ENCODE measurements around the gene NBL1.

GRCh38 chr1:19617376-19617775, 26.7 kb upstream of the NBL1 start:
- TF ChIP-seq CTCF (IDR thresholded peaks at IDR 0.05) = no peak
- TF ChIP-seq POLR2A (IDR thresholded peaks at IDR 0.05) = no peak
